Measurements from ENCODE around the gene SPATA12.

Gene SPATA12

DNA sequence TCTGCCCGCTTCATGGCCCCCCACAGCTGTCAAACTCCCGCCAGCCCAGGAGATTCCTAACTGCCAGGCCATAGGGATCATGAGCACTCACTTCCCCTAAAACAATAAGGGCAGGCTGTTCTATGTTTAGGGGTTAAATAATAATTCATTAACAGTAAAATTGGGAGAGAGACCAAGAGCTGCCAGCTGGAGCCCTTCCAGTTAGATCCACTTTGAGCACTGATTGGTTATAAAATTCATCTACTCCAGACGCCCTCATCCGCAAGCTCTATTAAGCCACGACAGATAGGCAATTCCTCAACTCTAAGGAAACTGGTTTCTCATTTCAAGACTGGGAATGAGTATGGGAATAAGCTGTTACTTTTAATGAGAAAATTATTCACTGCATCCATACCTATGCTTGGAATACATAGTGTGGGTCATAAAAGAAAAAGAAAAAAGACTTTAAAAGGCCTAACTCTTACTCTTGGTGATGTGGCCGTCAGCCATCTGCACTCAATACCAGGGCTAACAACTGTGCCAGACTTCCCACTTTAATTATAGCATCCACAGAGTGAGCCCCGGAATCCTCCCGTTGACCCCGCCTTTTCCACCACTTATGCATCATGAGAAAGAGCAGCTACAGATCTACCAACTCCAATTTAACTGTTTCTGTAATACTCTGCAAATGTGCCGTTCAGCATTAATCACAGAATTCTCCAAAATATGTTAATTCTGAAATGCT lies 60.1 kb downstream of the SPATA12 start:
- no peak for DNase-seq
